BE2C (cell line): ENCODE data around the gene SH3GL1.

Experiments
- DNase-seq: peaks from one replicate; pipeline ENCODE4 v3.0.0-alpha.2; 2020
- H3K27me3 ChIP-seq: fragments of 250-450 bp; sonication (Bioruptor Pico); 2 replicates; pipeline ENCODE4 v1.5.1; 2020; ENCODE audit warnings: mild to moderate bottlenecking
- H3K36me3 ChIP-seq: fragments of 250-450 bp; sonication (Bioruptor Pico); 2 replicates; pipeline ENCODE4 v1.5.1; 2020; ENCODE audit warnings: mild to moderate bottlenecking
- H3K4me1 ChIP-seq: fragments of 250-450 bp; sonication (Bioruptor Pico); 2 replicates; pipeline ENCODE4 v1.5.1; 2020
- H3K4me3 ChIP-seq: 2 replicates; pipeline ENCODE4 v1.5.1; 2011; ENCODE audit warnings: low read depth, low read length
- H3K9me3 ChIP-seq: fragments of 250-450 bp; sonication (Bioruptor Pico); 2 replicates; pipeline ENCODE4 v1.5.1; 2020
- TF ChIP-seq, protein P1 (sequence below): IDR thresholded peaks from 2 replicates; pipeline ENCODE4 v1.5.1; 2012; ENCODE audit warnings: mild to moderate bottlenecking, low read depth, low read length

SH3GL1 gene

DNA sequence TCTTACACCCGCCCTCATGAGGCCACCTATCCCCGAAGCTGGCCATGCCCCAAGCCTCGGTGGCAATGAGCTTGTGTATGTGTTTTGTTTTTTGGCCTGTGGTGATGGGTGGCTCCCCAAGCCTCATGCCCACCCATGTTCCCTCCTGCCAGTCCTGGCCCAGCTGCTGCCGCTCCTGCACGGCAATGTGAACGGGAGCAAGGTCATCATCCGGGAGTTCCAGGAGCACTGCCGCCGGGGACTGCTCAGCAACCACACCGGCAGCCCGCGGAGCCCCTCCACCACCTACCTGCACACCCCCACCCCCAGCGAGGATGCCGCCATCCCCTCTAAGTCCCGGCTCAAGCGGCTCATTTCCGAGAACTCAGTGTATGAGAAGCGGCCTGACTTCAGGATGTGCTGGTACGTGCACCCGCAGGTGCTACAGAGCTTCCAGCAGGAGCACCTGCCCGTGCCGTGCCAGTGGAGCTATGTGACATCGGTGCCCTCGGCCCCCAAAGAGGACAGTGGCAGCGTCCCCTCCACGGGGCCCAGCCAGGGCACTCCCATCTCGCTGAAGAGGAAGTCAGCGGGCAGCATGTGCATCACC, 32.7 kb upstream of the SH3GL1 start:
- Histone ChIP-seq H3K36me3 (peaks cover 93% of the 10 kb centered on the region), H3K9me3 (no peaks in the 10 kb centered on the region), H3K4me3 (no peak overlapping the region), H3K4me1 (no peaks in the 10 kb centered on the region), H3K27me3 (no peaks in the 10 kb centered on the region)
- TF ChIP-seq, protein P1, sequence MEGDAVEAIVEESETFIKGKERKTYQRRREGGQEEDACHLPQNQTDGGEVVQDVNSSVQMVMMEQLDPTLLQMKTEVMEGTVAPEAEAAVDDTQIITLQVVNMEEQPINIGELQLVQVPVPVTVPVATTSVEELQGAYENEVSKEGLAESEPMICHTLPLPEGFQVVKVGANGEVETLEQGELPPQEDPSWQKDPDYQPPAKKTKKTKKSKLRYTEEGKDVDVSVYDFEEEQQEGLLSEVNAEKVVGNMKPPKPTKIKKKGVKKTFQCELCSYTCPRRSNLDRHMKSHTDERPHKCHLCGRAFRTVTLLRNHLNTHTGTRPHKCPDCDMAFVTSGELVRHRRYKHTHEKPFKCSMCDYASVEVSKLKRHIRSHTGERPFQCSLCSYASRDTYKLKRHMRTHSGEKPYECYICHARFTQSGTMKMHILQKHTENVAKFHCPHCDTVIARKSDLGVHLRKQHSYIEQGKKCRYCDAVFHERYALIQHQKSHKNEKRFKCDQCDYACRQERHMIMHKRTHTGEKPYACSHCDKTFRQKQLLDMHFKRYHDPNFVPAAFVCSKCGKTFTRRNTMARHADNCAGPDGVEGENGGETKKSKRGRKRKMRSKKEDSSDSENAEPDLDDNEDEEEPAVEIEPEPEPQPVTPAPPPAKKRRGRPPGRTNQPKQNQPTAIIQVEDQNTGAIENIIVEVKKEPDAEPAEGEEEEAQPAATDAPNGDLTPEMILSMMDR: no peak
- DNase-seq: no peak

DNA sequence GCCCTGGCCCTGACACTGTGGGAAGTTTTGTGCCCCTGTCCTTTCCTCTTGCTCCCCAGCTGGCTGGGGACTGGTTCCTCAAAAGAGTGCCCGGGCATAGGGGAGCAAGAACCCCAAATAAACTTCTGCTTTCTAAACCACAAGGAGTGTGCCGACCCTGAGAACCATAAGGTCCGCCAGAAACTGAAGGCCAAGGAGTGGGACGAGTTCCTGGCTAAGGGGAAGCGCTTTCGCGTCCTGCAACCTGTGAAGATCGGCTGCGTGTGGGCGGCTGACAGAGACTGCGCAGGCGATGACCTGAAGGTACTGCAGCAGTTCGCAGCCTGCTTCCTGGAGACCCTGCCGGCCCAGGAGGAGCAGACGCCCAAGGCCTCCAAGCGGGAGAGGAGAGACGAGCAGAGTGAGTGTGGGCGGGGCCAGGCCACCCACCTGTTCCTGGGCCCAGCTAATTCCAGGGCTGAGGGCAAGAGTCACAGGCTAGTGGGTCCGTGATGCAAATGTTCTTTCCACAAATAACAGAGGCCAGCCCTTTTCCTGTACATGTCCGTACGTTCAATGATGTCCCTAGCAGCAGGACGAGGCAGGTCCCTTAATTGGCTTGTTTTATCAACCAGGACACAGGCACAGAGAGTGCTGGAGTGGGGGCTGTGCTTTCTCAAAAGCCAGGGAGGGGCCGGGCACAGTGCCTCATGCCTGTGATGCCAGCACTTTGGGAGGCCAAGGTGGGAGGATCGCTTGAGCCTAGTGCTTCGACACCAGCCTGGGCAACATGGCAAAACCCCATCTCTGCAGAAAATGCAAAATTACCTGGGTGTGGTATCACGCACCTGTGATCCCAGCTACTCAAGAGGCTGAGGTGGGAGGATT, 31.7 kb upstream of the SH3GL1 start:
- Histone ChIP-seq H3K9me3 (no peaks in the 10 kb centered on the region), H3K4me3 (no peak overlapping the region), H3K36me3 (peaks cover 86% of the 10 kb centered on the region), H3K4me1 (no peaks in the 10 kb centered on the region), H3K27me3 (no peaks in the 10 kb centered on the region)
- no peak for DNase-seq
- TF ChIP-seq, protein P1: no peak

DNA sequence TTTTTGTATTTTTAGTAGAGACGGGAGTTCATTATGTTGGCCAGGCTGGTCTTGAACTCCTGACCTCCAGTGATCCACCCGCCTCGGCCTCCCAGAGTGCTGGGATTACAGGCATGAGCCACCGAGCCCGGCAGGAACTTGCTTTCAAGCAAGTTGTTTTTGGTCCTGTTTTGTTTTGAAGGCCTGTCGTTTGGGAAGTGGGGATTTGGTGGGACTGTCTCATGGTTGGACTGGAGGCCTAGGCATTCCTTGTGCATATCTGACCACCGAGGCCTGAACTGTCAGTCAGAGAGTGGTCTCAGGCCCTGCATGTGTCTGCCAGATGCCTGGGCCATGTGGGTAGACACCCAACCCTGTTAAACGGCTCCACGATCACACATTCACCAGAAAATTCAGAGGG, 30.9 kb upstream of the SH3GL1 start:
- Histone ChIP-seq H3K4me3 (no peak overlapping the region), H3K9me3 (no peaks in the 10 kb centered on the region), H3K4me1 (no peaks in the 10 kb centered on the region), H3K27me3 (no peaks in the 10 kb centered on the region), H3K36me3 (peaks cover 83% of the 10 kb centered on the region)
- TF ChIP-seq, protein P1: no peak
- no peak for DNase-seq

DNA sequence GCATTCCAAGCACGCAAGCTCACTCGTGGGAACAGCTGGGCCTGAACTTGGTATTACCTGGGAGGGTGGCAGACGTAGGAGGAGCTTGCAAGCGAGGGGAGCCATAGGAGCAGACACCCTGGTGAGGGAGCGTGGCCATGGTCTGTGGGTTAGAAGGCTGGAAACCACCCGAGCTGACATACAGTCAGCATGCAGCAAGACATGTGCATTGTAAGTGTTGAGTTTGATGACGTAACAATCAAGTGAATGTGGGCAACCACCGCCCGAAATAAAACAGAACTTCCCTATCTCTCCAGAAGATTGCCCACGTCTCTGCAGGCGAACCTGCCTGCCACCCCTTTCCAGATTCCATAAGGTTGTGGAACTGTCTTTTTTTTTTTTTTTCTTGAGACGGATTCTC, 30.4 kb upstream of the SH3GL1 start:
- no peaks in the 10 kb centered on the region for H3K4me1 ChIP-seq
- H3K4me3 ChIP-seq: no peak overlapping the region
- H3K27me3 ChIP-seq: no peaks in the 10 kb centered on the region
- H3K36me3 ChIP-seq: peaks cover 79% of the 10 kb centered on the region
- TF ChIP-seq, protein P1: no peak
- no peaks in the 10 kb centered on the region for H3K9me3 ChIP-seq
- DNase-seq: no peak

DNA sequence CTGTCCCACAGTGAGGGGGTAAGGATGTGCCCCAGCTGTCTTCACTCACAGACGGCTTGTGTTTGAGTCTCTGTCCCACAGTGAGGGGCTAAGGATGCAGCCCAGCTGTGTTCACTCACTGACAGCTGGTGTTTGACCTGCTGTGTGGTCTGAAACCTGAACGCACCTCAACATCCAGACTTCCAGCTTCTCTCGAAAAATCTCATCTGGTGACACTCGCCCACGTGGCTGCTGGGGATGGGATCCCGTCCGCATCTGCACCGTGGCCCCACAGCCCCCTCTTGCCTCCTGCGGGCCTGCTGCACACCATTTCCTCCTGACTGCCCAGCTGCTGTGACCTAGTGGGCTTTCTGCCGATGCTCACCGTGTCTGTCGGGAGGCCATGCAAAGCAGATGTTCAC, 29.4 kb upstream of the SH3GL1 start:
- Histone ChIP-seq H3K4me1 (no peaks in the 10 kb centered on the region), H3K36me3 (peaks cover 82% of the 10 kb centered on the region), H3K9me3 (no peaks in the 10 kb centered on the region), H3K4me3 (no peak overlapping the region), H3K27me3 (no peaks in the 10 kb centered on the region)
- DNase-seq: no peak
- TF ChIP-seq, protein P1: no peak

DNA sequence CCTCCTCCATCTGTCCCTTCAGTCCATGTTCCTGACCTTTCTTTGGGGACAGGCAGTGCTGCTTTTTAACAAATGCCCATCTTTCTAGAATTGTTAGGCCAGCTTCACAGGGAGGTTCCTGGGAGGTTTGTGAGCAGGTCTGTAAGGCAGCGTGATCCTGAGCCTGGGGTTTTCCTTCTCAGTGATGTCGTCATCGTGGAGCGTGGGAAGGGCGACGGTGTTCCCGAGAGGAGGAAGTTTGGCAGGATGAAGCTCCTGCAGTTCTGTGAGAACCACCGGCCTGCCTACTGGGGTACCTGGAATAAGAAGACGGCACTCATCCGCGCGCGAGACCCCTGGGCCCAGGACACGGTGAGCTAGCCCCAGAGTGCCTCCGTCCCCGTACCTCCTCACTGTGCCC, 28.9 kb upstream of the SH3GL1 start:
- DNase-seq: no peak
- Histone ChIP-seq H3K4me3 (no peak overlapping the region), H3K36me3 (peaks cover 82% of the 10 kb centered on the region), H3K27me3 (no peaks in the 10 kb centered on the region), H3K9me3 (no peaks in the 10 kb centered on the region), H3K4me1 (no peaks in the 10 kb centered on the region)
- TF ChIP-seq, protein P1: no peak
